Ovary (tissue), 9 donors: ENCODE results near the gene CAMTA1. TPM values are rescaled to one million over a fixed set of nuclear protein-coding genes. Genes with fewer than 3 reads are reported as not detected.

Experiments
- DNase-seq, 5 donors: peaks; one replicate each; pipeline ENCODE4 v3.0.0-alpha.2; 2019 to 2020
- H3K27ac ChIP-seq, 2 donors: fragments of 200-600 bp; one replicate each; pipeline versions ENCODE4 v1.5.1 to v1.8.0; 2019 to 2022
- H3K27me3 ChIP-seq: fragments of 200-600 bp; one replicate; pipeline ENCODE4 v1.8.0; 2022
- H3K36me3 ChIP-seq: fragments of 200-600 bp; sonication (generic); one replicate; pipeline ENCODE4 v1.5.1; 2019
- H3K4me1 ChIP-seq: one replicate; pipeline ENCODE4 v1.8.1; 2013; ENCODE audit warnings: mild to moderate bottlenecking, moderate library complexity; ENCODE audit not compliant: insufficient read depth
- H3K4me3 ChIP-seq: fragments of 200-600 bp; sonication (generic); one replicate; pipeline ENCODE4 v1.5.1; 2017
- H3K9me3 ChIP-seq, 2 donors: fragments of 200-600 bp in 1 of 2; sonication (generic) in 1 of 2; one replicate each; pipeline versions ENCODE4 v1.5.1 to v1.8.1; 2013 to 2019; ENCODE audit warnings: mild to moderate bottlenecking in 1 of 2, moderate library complexity in 1 of 2
- EP300 ChIP-seq: sonication (generic); formaldehyde crosslinking; IDR thresholded peaks from one replicate; pipeline ENCODE4 v1.6.1; 2017; ENCODE audit warnings: antibody characterized with exemption
- POLR2A ChIP-seq: fragments of 450-650 bp; IDR thresholded peaks from one replicate; pipeline ENCODE4 v1.6.1; 2017; ENCODE audit warnings: antibody characterized with exemption, mild to moderate bottlenecking, moderate library complexity
- WGBS, 3 donors: extraction: QIAGEN DNeasy Blood & Tissue Kit in 1 of 3; methylation state at CpG; one replicate each; pipeline versions ENCODE4 v1.1.5 to v1.1.7; 2013 to 2017; 5-methylcytosine and 5-hydroxymethylcytosine counted together
- intact Hi-C, 4 donors: fragments of 100-400 bp; cut with DNase I; formaldehyde crosslinking; loops; one replicate each; pipeline versions ENCODE4 v1.11.0 to v1.15.1; 2022 to 2023
- polyA plus RNA-seq, 2 donors: library from polyadenylated mRNA; stranded (reverse); fragments of 200-250 nt in 1 of 2; fragments of 350-450 nt in 1 of 2; fragmentation: Illumina TruSeq in 1 of 2; extraction: RNeasy Lipid Tissue Mini Kit (QIAGEN cat#74804) in 1 of 2; gene quantifications; one replicate each; pipeline ENCODE4 v1.2.3, GENCODE V29; 2013 to 2014
- total RNA-seq, 7 donors: library from RNA; depleted of rRNA in 2 of 7; stranded (reverse); fragments of >200 nt in 2 of 7; fragmentation: NEBNext Ultra II Directional in 3 of 7; extraction: Animal tissue kit (Norgen Biotek cat#: 25700) in 3 of 7; gene quantifications; one replicate each; pipeline versions ENCODE4 v1.1.0 to v1.2.4, GENCODE V29; 2016 to 2023
- TF ChIP-seq, protein P1 (sequence below), 3 donors: fragments of 450-650 bp in 2 of 3; fragments of 200-600 bp in 1 of 3; IDR thresholded peaks; one replicate each; pipeline versions ENCODE4 v1.5.1 to v1.8.0; 2016 to 2022; ENCODE audit warnings: antibody characterized with exemption in 3 of 3, mild to moderate bottlenecking in 1 of 3
- donor health status: DM: no; HTN: no; CAD: no; lungs with moderate emphysema.
- donor health status: DM: no; HTN: no; CAD: no.
- donor health status: Bipolar disorder and iron deficiency.
- donor health status: DM: yes; HTN: yes; CAD: no.
- donor health status: DM: no; HTN: no; CAD: no.
- donor health status: DM: yes; HTN: yes; CAD: no.

CAMTA1 gene
- total and polyA plus RNA-seq, 9 donors, result 51.1 to 150 (median 67.4) TPM

DNA sequence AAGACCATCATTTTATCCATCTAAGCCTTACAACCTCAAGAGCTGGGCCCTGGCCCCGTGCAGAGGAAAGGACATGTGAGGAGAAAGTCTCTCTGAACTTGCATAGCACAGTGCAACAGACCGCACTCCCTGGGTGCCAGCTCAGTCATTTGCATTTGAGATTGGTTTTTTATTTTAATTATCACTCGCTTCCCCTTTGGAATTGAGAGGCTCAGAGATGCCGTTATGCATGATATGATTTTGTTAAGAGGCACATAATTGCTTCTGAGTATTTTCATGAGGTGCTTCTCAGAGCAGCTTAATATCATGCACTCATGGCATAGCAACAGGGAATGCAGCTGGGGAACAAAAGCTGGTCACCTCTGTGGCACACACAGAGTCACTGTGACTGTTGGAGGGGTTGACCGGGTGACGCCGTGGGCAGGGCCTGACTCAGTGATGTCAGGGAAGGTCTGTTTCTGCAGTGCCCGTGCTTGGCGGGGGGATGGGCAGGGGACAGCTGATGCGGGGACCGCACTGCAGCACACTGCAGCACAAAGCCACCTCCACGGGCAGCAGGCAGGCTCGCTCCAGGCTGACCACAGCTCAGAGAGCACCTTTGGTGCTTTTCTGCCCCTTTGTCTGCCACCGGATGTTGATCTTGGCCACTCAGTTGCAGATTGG, 942.7 kb downstream of the CAMTA1 start:
- Histone ChIP-seq H3K4me3 (no peak overlapping the region), H3K9me3 (no peaks in the 10 kb centered on the region), H3K27me3 (no peaks in the 10 kb centered on the region), H3K27ac (no peak overlapping the region), H3K36me3 (no peaks in the 10 kb centered on the region), H3K4me1 (peaks cover 5% of the 10 kb centered on the region)
- TF ChIP-seq POLR2A (no peak), EP300 (no peak)
- TF ChIP-seq, protein P1, sequence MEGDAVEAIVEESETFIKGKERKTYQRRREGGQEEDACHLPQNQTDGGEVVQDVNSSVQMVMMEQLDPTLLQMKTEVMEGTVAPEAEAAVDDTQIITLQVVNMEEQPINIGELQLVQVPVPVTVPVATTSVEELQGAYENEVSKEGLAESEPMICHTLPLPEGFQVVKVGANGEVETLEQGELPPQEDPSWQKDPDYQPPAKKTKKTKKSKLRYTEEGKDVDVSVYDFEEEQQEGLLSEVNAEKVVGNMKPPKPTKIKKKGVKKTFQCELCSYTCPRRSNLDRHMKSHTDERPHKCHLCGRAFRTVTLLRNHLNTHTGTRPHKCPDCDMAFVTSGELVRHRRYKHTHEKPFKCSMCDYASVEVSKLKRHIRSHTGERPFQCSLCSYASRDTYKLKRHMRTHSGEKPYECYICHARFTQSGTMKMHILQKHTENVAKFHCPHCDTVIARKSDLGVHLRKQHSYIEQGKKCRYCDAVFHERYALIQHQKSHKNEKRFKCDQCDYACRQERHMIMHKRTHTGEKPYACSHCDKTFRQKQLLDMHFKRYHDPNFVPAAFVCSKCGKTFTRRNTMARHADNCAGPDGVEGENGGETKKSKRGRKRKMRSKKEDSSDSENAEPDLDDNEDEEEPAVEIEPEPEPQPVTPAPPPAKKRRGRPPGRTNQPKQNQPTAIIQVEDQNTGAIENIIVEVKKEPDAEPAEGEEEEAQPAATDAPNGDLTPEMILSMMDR (IDR thresholded peaks at IDR 0.05), result no peak
- intact Hi-C loops, result no loop called here
- DNase-seq, result no peak
- WGBS, 3 donors, result 81 to 87% (median 86%) methylated on average over 14 of the region's 14 CpGs

DNA sequence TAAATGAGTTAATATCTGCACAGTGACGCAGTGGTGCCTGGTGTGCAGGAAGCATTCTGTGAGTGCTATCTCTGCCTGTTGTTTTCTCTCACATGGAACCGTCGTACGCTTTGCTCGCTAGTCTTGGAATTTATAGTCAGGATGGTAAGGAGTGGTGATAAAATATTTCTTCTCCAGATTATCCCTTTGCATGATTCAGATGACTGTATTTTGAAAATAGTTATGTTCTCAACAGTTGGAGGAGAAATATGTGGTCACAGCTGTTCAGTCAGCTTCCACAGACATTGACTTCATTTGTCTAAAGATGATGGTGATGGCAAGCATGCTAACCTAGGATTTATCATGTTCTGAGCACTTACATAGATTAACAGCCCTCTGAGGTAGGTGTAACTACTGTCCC, 944.5 kb downstream of the CAMTA1 start:
- H3K9me3 ChIP-seq, result no peaks in the 10 kb centered on the region
- no peaks in the 10 kb centered on the region for H3K27me3 ChIP-seq
- no peak overlapping the region for H3K27ac ChIP-seq
- TF ChIP-seq POLR2A (no peak), EP300 (no peak)
- TF ChIP-seq, protein P1 (IDR thresholded peaks at IDR 0.05), result no peak
- no peak for DNase-seq
- 68 to 80% (median 75%) methylated on average over 5 of the region's 5 CpGs for WGBS, 3 donors
- no peaks in the 10 kb centered on the region for H3K36me3 ChIP-seq
- peaks cover 5% of the 10 kb centered on the region for H3K4me1 ChIP-seq
- H3K4me3 ChIP-seq, result no peak overlapping the region
- intact Hi-C loops, result no loop called here

DNA sequence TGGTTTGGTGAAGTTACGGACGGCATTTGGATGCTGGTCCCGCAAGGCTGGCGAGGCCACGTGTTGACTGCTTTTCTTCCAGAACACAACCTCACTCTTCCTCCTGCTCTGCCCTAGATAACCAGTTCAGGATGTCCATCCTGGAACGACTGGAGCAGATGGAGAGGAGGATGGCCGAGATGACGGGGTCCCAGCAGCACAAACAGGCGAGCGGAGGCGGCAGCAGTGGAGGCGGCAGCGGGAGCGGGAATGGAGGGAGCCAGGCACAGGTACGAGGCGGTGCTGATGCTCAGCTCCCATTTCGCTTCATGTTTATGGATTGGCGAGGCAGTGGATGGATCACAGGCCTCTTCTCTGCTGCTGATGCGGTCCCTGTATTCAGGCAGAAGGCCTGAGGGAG, 947.1 kb downstream of the CAMTA1 start:
- Histone ChIP-seq H3K4me3 (no peak overlapping the region), H3K9me3 (no peaks in the 10 kb centered on the region), H3K36me3 (no peaks in the 10 kb centered on the region), H3K27me3 (no peaks in the 10 kb centered on the region), H3K27ac (no peak overlapping the region), H3K4me1 (no peaks in the 10 kb centered on the region)
- WGBS, 3 donors, result 88 to 91% (median 91%) methylated on average over 19 of the region's 19 CpGs
- intact Hi-C loops, result no loop called here
- TF ChIP-seq EP300 (no peak), POLR2A (no peak)
- TF ChIP-seq, protein P1 (IDR thresholded peaks at IDR 0.05), result no peak
- DNase-seq, result no peak

DNA sequence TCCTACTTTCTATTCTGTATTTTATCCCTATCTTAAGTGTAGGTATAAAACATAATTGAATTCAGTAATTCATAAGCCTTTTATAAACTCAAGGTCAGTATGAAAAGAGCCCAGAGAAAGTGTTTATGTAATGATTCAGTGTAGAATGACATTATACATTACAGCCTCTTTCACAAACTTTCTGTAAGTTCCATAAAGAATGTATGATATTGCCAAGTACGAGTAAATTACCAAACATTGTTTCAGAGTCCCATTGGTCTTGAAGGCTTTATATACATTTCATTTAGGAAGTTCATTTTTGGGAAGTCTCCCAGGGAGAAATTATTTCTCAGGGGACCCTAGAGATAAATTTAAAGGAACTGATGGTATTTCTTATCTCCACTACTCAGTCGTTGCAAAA, 948.0 kb downstream of the CAMTA1 start:
- H3K9me3 ChIP-seq, result no peaks in the 10 kb centered on the region
- intact Hi-C loops, result no loop called here
- no peak overlapping the region for H3K4me3 ChIP-seq
- no peak for TF ChIP-seq EP300
- TF ChIP-seq, protein P1 (IDR thresholded peaks at IDR 0.05), result no peak
- no peak for TF ChIP-seq POLR2A
- no peaks in the 10 kb centered on the region for H3K4me1 ChIP-seq
- no peaks in the 10 kb centered on the region for H3K27me3 ChIP-seq
- 67 to 72% (median 69%) methylated on average over 2 of the region's 2 CpGs for WGBS, 3 donors
- no peak for DNase-seq
- no peaks in the 10 kb centered on the region for H3K36me3 ChIP-seq
- no peak overlapping the region for H3K27ac ChIP-seq
